Upper lobe of right lung (tissue), 1 donor: Measurements from ENCODE around the gene VPS16. TPM values are rescaled to one million over a fixed set of nuclear protein-coding genes. Genes with fewer than 3 reads are reported as not detected.

Experiments
- ATAC-seq: fragments of 200-7000 bp; cut with Tn5 transposase; one replicate; pipeline ENCODE4 v1.9.1; 2020; ENCODE audit warnings: mild to moderate bottlenecking, moderate library complexity
- DNase-seq: peaks from one replicate; pipeline ENCODE4 v3.0.0-alpha.2; 2020
- H3K27ac ChIP-seq: fragments of 200-600 bp; one replicate; pipeline ENCODE4 v1.8.0; 2022
- H3K27me3 ChIP-seq: fragments of 200-600 bp; one replicate; pipeline ENCODE4 v1.8.0; 2022; ENCODE audit warnings: mild to moderate bottlenecking
- H3K36me3 ChIP-seq: fragments of 200-600 bp; one replicate; pipeline ENCODE4 v1.8.0; 2022
- H3K4me1 ChIP-seq: fragments of 200-600 bp; one replicate; pipeline ENCODE4 v1.8.0; 2022
- H3K4me3 ChIP-seq: fragments of 200-600 bp; one replicate; pipeline ENCODE4 v1.8.0; 2022; ENCODE audit warnings: mild to moderate bottlenecking
- H3K9me3 ChIP-seq: fragments of 200-600 bp; one replicate; pipeline ENCODE4 v1.8.0; 2022
- intact Hi-C: fragments of 100-400 bp; cut with DNase I; formaldehyde crosslinking; loops from one replicate; pipeline ENCODE4 v1.11.0; 2022
- total RNA-seq: library from RNA; stranded (reverse); fragmentation: NEBNext Ultra II Directional; extraction: Animal tissue kit (Norgen Biotek cat#: 25700); gene quantifications from one replicate; pipeline ENCODE4 v1.2.1, GENCODE V29; 2021
- TF ChIP-seq, protein P1 (sequence below): fragments of 200-600 bp; IDR thresholded peaks from one replicate; pipeline ENCODE4 v1.8.0; 2022; ENCODE audit warnings: antibody characterized with exemption
- donor health status: DM: no; HTN: yes; CAD: no; lungs with severe emphysema.

VPS16 gene
- total RNA-seq, 1 donor from 2014 or later, result 34.8 TPM

DNA sequence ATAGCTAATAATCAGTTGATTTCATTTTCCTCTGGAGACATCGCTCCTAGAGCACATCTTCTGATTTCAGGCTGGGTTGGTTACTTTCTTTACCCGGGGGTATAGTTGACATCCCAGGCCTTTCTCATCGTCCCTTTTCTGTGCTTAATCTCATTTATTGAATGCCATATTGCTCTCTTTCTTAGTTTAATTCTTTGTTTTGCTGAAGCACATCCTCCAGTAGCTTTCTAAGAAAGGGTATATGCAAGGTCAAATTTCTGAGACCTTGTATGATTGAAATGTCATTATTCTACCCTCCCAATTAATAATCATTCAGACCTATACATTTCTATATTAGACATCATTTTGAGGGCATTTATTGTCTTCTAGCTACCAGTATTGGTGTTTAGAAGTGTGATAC lies 28.4 kb upstream of the VPS16 start:
- H3K9me3 ChIP-seq, result no peaks in the 10 kb centered on the region
- H3K36me3 ChIP-seq, result no peaks in the 10 kb centered on the region
- H3K27ac ChIP-seq, result no peak overlapping the region
- ATAC-seq, result no peak
- H3K4me1 ChIP-seq, result no peaks in the 10 kb centered on the region
- H3K27me3 ChIP-seq, result peaks cover 25% of the 10 kb centered on the region
- TF ChIP-seq, protein P1, sequence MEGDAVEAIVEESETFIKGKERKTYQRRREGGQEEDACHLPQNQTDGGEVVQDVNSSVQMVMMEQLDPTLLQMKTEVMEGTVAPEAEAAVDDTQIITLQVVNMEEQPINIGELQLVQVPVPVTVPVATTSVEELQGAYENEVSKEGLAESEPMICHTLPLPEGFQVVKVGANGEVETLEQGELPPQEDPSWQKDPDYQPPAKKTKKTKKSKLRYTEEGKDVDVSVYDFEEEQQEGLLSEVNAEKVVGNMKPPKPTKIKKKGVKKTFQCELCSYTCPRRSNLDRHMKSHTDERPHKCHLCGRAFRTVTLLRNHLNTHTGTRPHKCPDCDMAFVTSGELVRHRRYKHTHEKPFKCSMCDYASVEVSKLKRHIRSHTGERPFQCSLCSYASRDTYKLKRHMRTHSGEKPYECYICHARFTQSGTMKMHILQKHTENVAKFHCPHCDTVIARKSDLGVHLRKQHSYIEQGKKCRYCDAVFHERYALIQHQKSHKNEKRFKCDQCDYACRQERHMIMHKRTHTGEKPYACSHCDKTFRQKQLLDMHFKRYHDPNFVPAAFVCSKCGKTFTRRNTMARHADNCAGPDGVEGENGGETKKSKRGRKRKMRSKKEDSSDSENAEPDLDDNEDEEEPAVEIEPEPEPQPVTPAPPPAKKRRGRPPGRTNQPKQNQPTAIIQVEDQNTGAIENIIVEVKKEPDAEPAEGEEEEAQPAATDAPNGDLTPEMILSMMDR, result no peak
- no peak for DNase-seq
- intact Hi-C loops, result no loop called here
- H3K4me3 ChIP-seq, result no peak overlapping the region

DNA sequence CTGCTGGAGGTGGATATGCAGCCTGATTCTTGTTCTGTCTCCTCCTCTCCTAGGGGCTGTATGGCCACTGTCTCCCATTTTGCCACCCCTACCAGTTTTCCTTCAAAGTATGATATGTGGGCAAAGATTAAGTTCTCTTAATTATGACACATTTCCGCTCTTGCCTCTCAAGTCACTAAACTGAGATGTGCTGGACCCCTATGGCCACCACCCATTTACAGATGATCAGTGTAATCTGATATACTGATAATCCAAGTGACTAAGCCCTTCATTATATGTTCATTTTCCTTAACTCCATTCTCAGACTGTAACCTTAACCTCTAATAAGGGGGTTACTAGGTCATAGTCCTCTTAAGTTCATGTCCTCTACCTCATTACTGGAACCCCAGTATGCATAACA lies 26.5 kb upstream of the VPS16 start:
- intact Hi-C loops, result no loop called here
- H3K4me3 ChIP-seq, result no peak overlapping the region
- TF ChIP-seq, protein P1, result no peak
- H3K9me3 ChIP-seq, result no peaks in the 10 kb centered on the region
- no peak for DNase-seq
- H3K27me3 ChIP-seq, result peaks cover 18% of the 10 kb centered on the region
- H3K36me3 ChIP-seq, result no peaks in the 10 kb centered on the region
- no peak for ATAC-seq
- no peak overlapping the region for H3K27ac ChIP-seq
- H3K4me1 ChIP-seq, result no peaks in the 10 kb centered on the region

DNA sequence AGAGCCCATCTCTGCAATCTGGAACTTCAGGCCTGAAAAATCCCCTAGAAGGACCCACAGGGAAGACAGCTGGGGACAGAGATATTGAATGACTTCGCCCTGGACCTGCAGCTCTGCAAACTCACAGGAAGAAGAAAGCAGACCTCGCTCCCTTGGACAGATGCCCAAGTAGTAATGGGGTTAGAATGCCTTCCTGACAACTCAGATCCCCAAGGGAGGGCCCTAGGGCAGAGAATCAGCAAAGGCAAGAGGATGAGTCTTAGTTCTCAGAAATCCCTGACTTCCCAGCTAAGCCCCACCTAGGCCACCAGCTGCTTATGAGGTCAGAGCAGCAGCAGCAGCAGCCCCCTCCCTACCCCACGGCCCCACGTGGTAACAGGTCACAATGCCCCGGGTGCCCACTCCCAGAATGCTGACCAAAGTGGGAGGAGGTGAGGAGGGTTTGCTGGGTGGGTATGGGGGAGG lies 25.9 kb upstream of the VPS16 start, which contains the start of gene C20orf141:
TSS of gene C20orf141 (plus strand) at position 401 of the 465 bp plus-strand sequence. CDS start 198 bp downstream, outside the sequence.
- DNase-seq (no peak), ATAC-seq (no peak)
- H3K9me3 ChIP-seq, result no peaks in the 10 kb centered on the region
- no peak within 1 kb of the TSS for H3K4me3 ChIP-seq
- no peak within 1 kb of the TSS for H3K27ac ChIP-seq
- no peaks in the 10 kb centered on the region for H3K36me3 ChIP-seq
- no peaks in the 10 kb centered on the region for H3K4me1 ChIP-seq
- intact Hi-C loops, result no loop called here
- TF ChIP-seq, protein P1, result no peak
- peaks cover 23% of the 10 kb centered on the region for H3K27me3 ChIP-seq

DNA sequence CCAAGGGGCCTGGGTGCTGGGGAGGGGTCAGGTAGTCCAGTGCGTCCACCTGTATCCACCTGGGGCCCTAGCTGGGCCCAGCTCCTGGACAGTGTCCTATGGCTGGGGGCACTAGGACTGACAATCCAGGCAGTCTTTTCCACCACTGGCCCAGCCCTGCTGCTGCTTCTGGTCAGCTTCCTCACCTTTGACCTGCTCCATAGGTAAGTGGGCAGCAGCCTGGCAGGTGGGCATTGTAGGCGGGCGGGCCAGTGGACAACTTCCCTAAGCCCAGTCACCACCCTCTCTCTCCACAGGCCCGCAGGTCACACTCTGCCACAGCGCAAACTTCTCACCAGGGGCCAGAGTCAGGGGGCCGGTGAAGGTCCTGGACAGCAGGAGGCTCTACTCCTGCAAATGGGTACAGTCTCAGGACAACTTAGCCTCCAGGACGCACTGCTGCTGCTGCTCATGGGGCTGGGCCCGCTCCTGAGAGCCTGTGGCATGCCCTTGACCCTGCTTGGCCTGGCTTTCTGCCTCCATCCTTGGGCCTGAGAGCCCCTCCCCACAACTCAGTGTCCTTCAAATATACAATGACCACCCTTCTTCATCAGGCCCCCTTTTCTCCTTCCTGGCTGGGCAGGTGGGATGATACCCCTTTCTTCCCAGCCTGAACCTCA lies 25.2 kb upstream of the VPS16 start:
- intact Hi-C loops, result no loop called here
- TF ChIP-seq, protein P1, result no peak
- Histone ChIP-seq H3K4me1 (no peaks in the 10 kb centered on the region), H3K9me3 (no peaks in the 10 kb centered on the region), H3K4me3 (no peak overlapping the region), H3K27me3 (peaks cover 25% of the 10 kb centered on the region), H3K27ac (no peak overlapping the region), H3K36me3 (no peaks in the 10 kb centered on the region)
- ATAC-seq (peak; percentile 20), DNase-seq (no peak)

DNA sequence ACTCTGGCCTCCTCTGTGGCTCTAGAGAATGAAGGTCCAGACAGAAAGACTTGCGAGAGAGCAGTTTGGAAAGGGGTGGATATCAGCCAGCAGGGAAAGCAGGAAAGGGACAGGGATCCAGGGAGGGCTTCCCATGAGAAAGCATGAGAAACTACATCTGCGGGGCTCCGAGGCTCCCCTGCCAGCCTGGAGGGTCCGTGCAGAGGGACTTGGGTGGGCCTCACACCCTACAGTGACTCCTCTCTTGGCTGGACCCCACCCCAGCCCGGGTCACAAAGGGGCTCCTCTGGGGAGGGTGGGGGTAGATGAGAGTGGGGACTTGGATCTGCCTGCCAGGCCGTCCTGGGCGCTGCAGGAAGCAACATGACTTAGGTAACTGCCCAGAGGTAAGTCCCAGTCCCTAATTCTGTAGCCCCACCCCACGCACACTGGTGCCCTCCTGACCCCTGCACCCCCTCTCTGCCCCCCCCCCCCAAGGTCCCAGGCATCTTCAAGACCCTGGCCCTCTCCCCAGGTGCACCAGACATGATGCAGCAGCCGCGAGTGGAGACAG lies 24.4 kb upstream of the VPS16 start, which contains the start of gene TMEM239:
TSS of gene TMEM239 (plus strand) at position 335 of the 553 bp plus-strand sequence. CDS start at position 526, 191 bp downstream.
- TF ChIP-seq, protein P1, result no peak
- Histone ChIP-seq H3K27ac (no peak within 1 kb of the TSS), H3K36me3 (no peaks in the 10 kb centered on the region), H3K4me3 (no peak within 1 kb of the TSS), H3K4me1 (no peaks in the 10 kb centered on the region), H3K9me3 (no peaks in the 10 kb centered on the region), H3K27me3 (peaks cover 27% of the 10 kb centered on the region)
- ATAC-seq, result no peak
- intact Hi-C loops, result no loop called here
- DNase-seq, result no peak
